Vagina (tissue), 2 donors: ENCODE data around the gene NDUFAF5. TPM values are rescaled to one million over a fixed set of nuclear protein-coding genes. Genes with fewer than 3 reads are reported as not detected.

Experiments
- DNase-seq, 2 donors: peaks; one replicate each; pipeline ENCODE4 v3.0.0-alpha.2; 2017; ENCODE audit errors: extremely low spot score in 2 of 2
- H3K27ac ChIP-seq: fragments of 200-600 bp; sonication (generic); one replicate; pipeline ENCODE4 v1.5.1; 2019
- H3K27me3 ChIP-seq: fragments of 200-600 bp; sonication (generic); one replicate; pipeline ENCODE4 v1.5.1; 2019
- H3K36me3 ChIP-seq, 2 donors: fragments of 200-600 bp; sonication (generic); one replicate each; pipeline ENCODE4 v1.5.1; 2017 to 2019
- H3K4me1 ChIP-seq: fragments of 200-600 bp; sonication (generic); one replicate; pipeline ENCODE4 v1.5.1; 2019
- H3K4me3 ChIP-seq, 2 donors: fragments of 200-600 bp; sonication (generic); 1 replicate in 1 of 2; 2 replicates in 1 of 2; pipeline ENCODE4 v1.5.1; 2016 to 2019
- H3K9me3 ChIP-seq: fragments of 200-600 bp; sonication (generic); one replicate; pipeline ENCODE4 v1.5.1; 2019
- CTCF ChIP-seq, 3 experiments: fragments of 450-650 bp in 2 of 3; fragments of 200-600 bp in 1 of 3; sonication (generic) in 1 of 3; IDR thresholded peaks; one replicate each; pipeline ENCODE4 v1.5.1; 2017 to 2019; ENCODE audit warnings: antibody characterized with exemption in 3 of 3, mild to moderate bottlenecking in 2 of 3, moderate library complexity in 2 of 3
- POLR2A ChIP-seq, 2 donors: fragments of 450-650 bp; IDR thresholded peaks; one replicate each; pipeline ENCODE4 v1.6.1; 2017; ENCODE audit warnings: antibody characterized with exemption in 2 of 2, mild to moderate bottlenecking in 2 of 2, moderate library complexity in 2 of 2
- POLR2AphosphoS5 ChIP-seq, 2 donors: sonication (generic); formaldehyde crosslinking; IDR thresholded peaks; one replicate each; pipeline ENCODE4 v1.9.0; 2017; ENCODE audit warnings: antibody characterized with exemption in 2 of 2, mild to moderate bottlenecking in 2 of 2, low read depth in 1 of 2; ENCODE audit not compliant: insufficient read depth in 1 of 2
- intact Hi-C: fragments of 100-400 bp; cut with DNase I; formaldehyde crosslinking; loops from one replicate; pipeline ENCODE4 v1.15.1; 2023
- total RNA-seq: library from RNA; depleted of rRNA; stranded (reverse); fragments of >200 nt; gene quantifications from one replicate; pipeline ENCODE4 v1.2.3, GENCODE V29; 2016

NDUFAF5 gene
- total RNA-seq, 1 donor from 2014 or later = 11.3 TPM

DNA sequence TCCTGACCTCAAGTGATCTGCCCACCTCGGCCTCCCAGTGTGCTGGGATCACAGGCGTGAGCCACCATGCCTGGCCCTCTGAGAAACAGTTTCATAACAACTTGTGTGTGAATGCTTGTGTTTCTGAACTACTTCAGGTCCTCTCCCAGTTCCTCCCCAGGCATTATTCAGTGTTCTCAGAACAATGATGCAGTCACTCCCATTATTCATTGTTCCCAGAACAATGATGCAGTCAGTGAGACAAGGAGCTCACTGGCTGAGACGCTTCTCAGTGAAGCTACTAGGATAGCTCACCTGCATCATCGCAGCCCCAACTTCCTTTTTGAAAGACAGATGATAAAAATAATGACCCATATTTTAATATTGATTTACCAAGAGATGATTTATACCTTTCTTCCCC lies 71.5 kb downstream of the NDUFAF5 start:
- H3K4me1 ChIP-seq = peaks cover 26% of the 10 kb centered on the region
- H3K27ac ChIP-seq = no peak overlapping the region
- no peaks in the 10 kb centered on the region for H3K36me3 ChIP-seq
- intact Hi-C loops = no loop called here
- no peaks in the 10 kb centered on the region for H3K27me3 ChIP-seq
- no peak for DNase-seq
- H3K9me3 ChIP-seq = no peaks in the 10 kb centered on the region
- H3K4me3 ChIP-seq = no peak overlapping the region
- TF ChIP-seq CTCF (IDR thresholded peaks at IDR 0.05) (no peak), POLR2AphosphoS5 (IDR thresholded peaks at IDR 0.05; ENCODE audit: insufficient read depth in 1 of 2, low read depth in 1 of 2) (no peak), POLR2A (IDR thresholded peaks at IDR 0.05) (no peak)

DNA sequence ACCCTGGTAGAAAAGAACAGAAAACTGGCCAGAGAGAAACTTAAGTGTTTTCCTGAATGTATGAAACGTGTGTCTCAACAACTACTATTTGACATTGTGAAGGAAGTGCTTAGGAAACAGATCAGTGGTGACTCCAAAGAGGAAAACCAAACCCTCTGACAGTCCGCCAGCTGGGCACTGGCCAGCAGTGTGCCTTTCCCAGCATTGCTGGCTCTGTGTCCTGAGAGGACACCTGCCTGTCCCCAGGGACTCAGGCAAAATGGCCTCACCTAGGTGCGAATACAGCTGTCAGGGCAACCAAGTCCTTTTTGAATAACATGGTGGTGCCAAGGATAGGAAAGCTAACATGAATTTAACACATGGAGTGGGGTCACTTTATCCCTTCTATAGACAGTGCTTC lies 72.5 kb downstream of the NDUFAF5 start:
- DNase-seq = no peak
- Histone ChIP-seq H3K36me3 (no peaks in the 10 kb centered on the region), H3K27me3 (no peaks in the 10 kb centered on the region), H3K27ac (peak overlapping the region; percentile 24), H3K4me1 (peaks cover 26% of the 10 kb centered on the region), H3K4me3 (no peak overlapping the region), H3K9me3 (no peaks in the 10 kb centered on the region)
- no peak for TF ChIP-seq POLR2AphosphoS5 (IDR thresholded peaks at IDR 0.05; ENCODE audit: insufficient read depth in 1 of 2, low read depth in 1 of 2)
- TF ChIP-seq POLR2A (IDR thresholded peaks at IDR 0.05) = no peak
- TF ChIP-seq CTCF (IDR thresholded peaks at IDR 0.05) = no peak
- intact Hi-C loops = no loop called here

GRCh38 chr20:13857961-13858360 lies 73.1 kb downstream of the NDUFAF5 start:
- Histone ChIP-seq H3K36me3 (no peaks in the 10 kb centered on the region), H3K9me3 (no peaks in the 10 kb centered on the region), H3K4me1 (peaks cover 25% of the 10 kb centered on the region), H3K27ac (peak overlapping the region; percentile 24), H3K27me3 (no peaks in the 10 kb centered on the region), H3K4me3 (no peak overlapping the region)
- DNase-seq = no peak
- intact Hi-C loops = no loop called here
- TF ChIP-seq POLR2AphosphoS5 (IDR thresholded peaks at IDR 0.05; ENCODE audit: insufficient read depth in 1 of 2, low read depth in 1 of 2) (no peak), CTCF (IDR thresholded peaks at IDR 0.05) (no peak), POLR2A (IDR thresholded peaks at IDR 0.05) (no peak)

DNA sequence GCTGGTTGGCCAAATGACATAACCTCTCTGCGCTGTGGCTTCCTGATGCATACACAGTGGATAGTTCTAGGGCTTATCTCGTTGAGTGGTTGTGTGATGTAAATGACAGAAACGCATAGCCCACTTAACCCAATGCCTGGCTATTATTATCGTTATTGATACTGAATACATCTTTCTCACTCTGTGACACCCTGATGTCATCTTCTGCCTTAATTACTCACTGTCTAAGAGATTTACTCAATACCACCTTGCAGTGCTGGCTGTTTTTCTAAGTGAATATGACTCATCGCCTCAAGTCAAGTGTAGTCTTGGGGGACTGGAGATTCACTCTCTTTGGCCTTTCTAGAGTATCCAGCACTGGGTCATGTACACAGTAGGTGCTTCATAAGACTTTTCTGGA lies 73.6 kb downstream of the NDUFAF5 start:
- TF ChIP-seq CTCF (IDR thresholded peaks at IDR 0.05) (no peak), POLR2A (IDR thresholded peaks at IDR 0.05) (no peak), POLR2AphosphoS5 (IDR thresholded peaks at IDR 0.05; ENCODE audit: insufficient read depth in 1 of 2, low read depth in 1 of 2) (no peak)
- Histone ChIP-seq H3K4me3 (no peak overlapping the region), H3K4me1 (peaks cover 20% of the 10 kb centered on the region), H3K36me3 (no peaks in the 10 kb centered on the region), H3K9me3 (no peaks in the 10 kb centered on the region), H3K27ac (no peak overlapping the region), H3K27me3 (no peaks in the 10 kb centered on the region)
- intact Hi-C loops = no loop called here
- DNase-seq = no peak

GRCh38 chr20:13858871-13859270 lies 74.0 kb downstream of the NDUFAF5 start:
- Histone ChIP-seq H3K9me3 (no peaks in the 10 kb centered on the region), H3K36me3 (no peaks in the 10 kb centered on the region), H3K27me3 (no peaks in the 10 kb centered on the region), H3K4me1 (peaks cover 20% of the 10 kb centered on the region), H3K27ac (no peak overlapping the region), H3K4me3 (no peak overlapping the region)
- no peak for DNase-seq
- intact Hi-C loops = no loop called here
- no peak for TF ChIP-seq CTCF (IDR thresholded peaks at IDR 0.05)
- no peak for TF ChIP-seq POLR2AphosphoS5 (IDR thresholded peaks at IDR 0.05; ENCODE audit: insufficient read depth in 1 of 2, low read depth in 1 of 2)
- TF ChIP-seq POLR2A (IDR thresholded peaks at IDR 0.05) = no peak
